Raji (cell line): ENCODE data around the gene CX3CR1.

Experiments used
- POLR2A ChIP-seq: IDR thresholded peaks from 2 replicates; pipeline ENCODE4 v1.6.1; 2011; ENCODE audit warnings: low read depth, low read length, control low read depth; ENCODE audit not compliant: insufficient read depth

CX3CR1 gene

DNA sequence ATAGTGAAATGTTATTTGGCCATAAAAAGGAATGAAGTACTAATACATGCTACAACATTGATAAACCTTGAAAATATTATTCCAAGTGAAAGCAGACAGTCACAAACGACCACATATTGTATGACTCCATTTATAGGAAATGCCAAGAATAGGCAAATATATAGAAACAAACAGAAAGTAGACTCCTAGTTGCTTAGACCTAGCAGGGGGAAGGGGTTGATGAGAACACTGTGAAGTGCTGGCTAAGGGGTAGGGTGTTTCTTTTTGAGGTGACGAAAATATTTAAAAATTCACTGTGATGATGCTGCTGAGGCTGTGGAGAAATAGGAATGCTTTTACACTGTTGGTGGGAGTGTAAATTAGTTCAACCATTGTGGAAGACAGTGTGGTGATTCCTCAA is 56.9 kb downstream of the CX3CR1 start:
- no peak for TF ChIP-seq POLR2A

DNA sequence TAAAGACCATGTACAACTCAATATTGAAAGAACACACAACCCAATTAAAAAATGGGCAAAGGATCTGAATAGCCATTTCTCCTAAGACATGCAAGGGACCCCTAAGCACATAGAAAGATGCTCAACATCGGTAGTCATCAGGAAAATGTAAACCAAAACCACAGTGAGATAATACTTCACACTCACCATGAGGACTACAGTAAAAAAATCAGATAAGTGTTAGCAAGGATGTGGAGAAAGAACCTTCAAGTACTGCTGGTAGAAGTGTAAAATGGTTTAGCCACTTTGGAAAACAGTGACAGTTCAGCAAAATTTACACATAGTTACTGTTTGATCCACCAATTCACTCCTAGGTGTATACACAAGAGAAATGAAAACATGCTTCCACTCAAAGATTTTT is 57.4 kb downstream of the CX3CR1 start:
- no peak for TF ChIP-seq POLR2A

DNA sequence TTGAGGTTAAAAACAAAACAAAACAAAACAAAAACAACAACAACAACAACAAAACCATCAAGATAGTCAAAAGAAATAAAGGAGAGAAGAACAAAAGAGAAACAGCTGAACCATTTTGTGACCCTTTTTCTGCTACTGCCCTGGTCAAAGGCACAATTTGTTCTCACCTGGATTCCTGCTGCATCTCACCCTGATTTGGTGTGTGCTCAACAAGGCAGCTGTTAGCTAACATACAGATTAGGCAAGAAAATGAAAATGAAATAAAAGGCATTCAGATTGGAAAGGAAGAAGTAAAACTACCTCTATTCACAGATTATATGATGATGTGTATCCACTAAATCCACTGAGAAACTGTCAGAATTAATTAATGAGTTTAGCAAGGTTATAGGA is 58.7 kb downstream of the CX3CR1 start:
- no peak for TF ChIP-seq POLR2A

DNA sequence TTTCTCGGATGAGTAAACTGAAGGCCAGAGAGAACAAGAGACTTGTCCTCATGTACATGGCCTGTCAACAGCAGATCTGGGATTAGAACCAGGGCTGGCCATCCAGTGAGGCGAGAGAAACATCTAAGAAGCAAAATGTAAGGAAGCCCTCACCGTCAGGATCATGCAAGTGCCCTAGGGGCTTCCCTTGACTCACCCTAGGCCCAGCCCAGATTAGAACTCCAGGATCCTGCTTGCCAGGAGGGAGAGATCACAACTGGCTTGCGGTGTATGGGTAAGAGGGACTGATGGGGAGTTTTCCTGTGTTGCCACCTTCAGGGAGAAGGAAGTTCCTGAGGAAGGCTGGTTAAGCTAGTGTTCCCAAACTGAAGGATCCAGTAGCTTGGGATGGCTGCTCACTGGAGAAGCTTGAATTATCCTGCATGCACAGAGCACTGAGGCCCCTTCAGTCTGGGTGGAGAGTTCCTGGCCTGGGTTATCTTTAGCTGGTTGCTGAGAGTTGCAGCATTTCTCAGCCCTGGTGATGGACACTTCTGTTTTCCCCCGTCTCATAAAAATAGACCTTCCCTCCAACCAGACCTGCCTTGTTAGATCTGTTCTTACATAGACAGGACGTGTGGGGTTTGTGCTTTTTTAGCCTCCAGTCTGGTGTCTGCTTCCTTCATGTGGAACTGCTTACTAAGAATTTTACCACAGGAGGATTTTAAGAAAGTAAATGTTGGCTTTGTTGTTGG is 59.3 kb downstream of the CX3CR1 start:
- TF ChIP-seq POLR2A: no peak

DNA sequence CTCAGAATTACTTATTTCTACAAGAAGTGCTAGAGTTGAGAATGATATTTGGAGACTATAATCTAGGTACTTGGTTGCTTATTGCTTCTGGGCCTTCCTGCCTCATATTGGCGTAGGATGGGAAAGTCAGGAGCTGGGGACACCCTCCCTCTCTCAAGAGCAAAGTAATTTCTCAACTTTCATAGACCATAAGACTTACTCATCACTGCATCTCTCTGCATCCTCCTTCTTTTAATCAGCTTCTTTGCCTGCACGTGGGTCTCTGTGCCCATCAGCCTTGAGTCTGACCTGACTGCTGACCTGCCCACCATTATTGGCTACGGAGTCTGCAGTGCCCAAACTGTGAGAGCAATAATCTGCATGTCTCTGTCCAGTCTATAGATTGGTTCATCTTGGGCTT is 60.1 kb downstream of the CX3CR1 start:
- TF ChIP-seq POLR2A: no peak

DNA sequence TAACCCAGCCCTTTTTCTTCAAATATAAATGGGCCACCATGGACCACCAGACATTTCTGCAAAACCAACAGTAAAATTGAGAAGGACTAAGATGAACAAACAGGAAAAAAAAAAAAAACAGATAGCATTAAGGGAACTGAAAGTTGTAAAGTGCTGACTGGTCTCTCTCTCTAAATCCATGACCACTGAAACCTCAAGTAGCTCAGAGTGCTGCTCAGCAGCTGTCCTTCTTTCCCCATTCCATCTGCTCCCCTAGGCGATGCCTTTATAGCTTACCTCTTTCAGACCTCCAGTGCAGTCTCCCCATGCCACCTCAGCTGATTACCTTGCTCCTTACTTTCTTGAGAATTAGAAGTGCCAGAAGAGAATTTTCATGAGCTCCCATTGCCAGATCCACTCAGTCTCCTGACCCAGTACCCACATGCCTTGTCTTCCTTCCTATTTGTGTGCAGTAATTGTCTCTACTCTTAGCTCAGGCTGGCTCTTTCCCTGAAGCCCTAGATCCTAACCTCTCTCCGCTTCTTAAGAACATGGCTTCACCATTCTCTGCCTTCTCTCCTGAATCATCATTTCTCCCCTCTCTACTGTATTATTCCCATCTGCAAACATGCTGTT is 63.6 kb downstream of the CX3CR1 start:
- TF ChIP-seq POLR2A: no peak

DNA sequence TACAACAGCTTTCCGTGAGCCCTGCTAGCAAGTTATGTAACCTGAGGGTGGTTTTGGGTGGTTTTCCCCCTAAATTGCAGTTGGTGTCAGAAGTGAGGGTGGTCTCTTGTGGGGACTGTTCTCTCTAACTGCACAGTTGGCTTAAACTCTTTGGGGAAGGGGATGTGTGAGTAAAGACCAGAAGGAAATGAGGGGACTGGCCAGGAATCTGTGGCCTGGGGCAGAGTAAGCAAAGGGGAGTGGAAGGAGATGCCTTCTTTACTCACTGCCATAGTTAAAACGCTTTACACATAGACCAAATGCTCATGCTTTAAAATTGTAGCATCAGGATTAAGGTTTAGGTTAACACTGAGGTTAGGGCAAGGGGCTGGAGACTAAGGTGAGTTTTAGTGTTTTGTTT is 66.2 kb downstream of the CX3CR1 start:
- no peak for TF ChIP-seq POLR2A
